Stomach (tissue), 19 donors: ENCODE results near the gene RASGRP1. TPM values are rescaled to one million over a fixed set of nuclear protein-coding genes. Genes with fewer than 3 reads are reported as not detected.
A peak's percentile ranks its signal among the peaks of the same experiment; 100 is the strongest.

ENCODE experiments used
- DNase-seq, 2 donors: peaks; one replicate each; pipeline versions ENCODE4 v3.0.0 to v3.0.0-alpha.2; 2013 to 2019
- H3K27ac ChIP-seq, 5 donors: fragments of 200-600 bp in 4 of 5; sonication (generic) in 4 of 5; one replicate each; pipeline ENCODE4 v1.5.1; 2013 to 2019; ENCODE audit warnings: mild to moderate bottlenecking in 1 of 5, moderate library complexity in 1 of 5
- H3K27me3 ChIP-seq, 3 donors: fragments of 200-600 bp; sonication (generic); one replicate each; pipeline ENCODE4 v1.5.1; 2017 to 2019; ENCODE audit warnings: mixed run types in 1 of 3
- H3K36me3 ChIP-seq, 4 donors: fragments of 200-600 bp; sonication (generic); 1 replicate in 3 of 4; 2 replicates in 1 of 4; pipeline ENCODE4 v1.5.1; 2016 to 2019
- H3K4me1 ChIP-seq, 4 donors: fragments of 200-600 bp; sonication (generic); one replicate each; pipeline ENCODE4 v1.5.1; 2016 to 2019
- H3K4me3 ChIP-seq, 4 donors: fragments of 200-600 bp; sonication (generic) in 3 of 4; one replicate each; pipeline ENCODE4 v1.5.1; 2016 to 2019; ENCODE audit warnings: mild to moderate bottlenecking in 1 of 4
- H3K9me3 ChIP-seq, 4 donors: fragments of 200-600 bp; sonication (generic); one replicate each; pipeline ENCODE4 v1.5.1; 2016 to 2019
- CTCF ChIP-seq, 7 experiments: fragments of 450-650 bp in 4 of 7; fragments of 200-600 bp in 3 of 7; sonication (generic) in 3 of 7; IDR thresholded peaks; one replicate each; pipeline ENCODE4 v1.5.1; 2016 to 2019; ENCODE audit warnings: antibody characterized with exemption in 7 of 7, control low read depth in 2 of 7, mild to moderate bottlenecking in 1 of 7
- EP300 ChIP-seq: sonication (generic); formaldehyde crosslinking; IDR thresholded peaks from one replicate; pipeline ENCODE4 v1.6.1; 2017; ENCODE audit warnings: antibody characterized with exemption
- POLR2A ChIP-seq, 4 donors: fragments of 450-650 bp; IDR thresholded peaks; one replicate each; pipeline ENCODE4 v1.6.1; 2016; ENCODE audit warnings: antibody characterized with exemption in 4 of 4, control low read depth in 2 of 4, mild to moderate bottlenecking in 1 of 4, moderate library complexity in 1 of 4
- POLR2AphosphoS5 ChIP-seq, 3 donors: sonication (generic); formaldehyde crosslinking; IDR thresholded peaks; one replicate each; pipeline ENCODE4 v1.6.1; 2016; ENCODE audit warnings: antibody characterized with exemption in 3 of 3
- WGBS, 5 donors: extraction: QIAGEN DNeasy Blood & Tissue Kit in 3 of 5; methylation state at CpG; one replicate each; pipeline versions ENCODE4 v1.1.5 to v1.1.7; 2013 to 2018; 5-methylcytosine and 5-hydroxymethylcytosine counted together
- intact Hi-C: fragments of 100-400 bp; cut with DNase I; formaldehyde crosslinking; loops from one replicate; pipeline ENCODE4 v1.15.1; 2023; ENCODE audit warnings: low total_unique reads
- long read RNA-seq, 10 donors: transcript quantifications; one replicate each; lab custom pipeline, GENCODE V29; 2026
- polyA plus RNA-seq, 3 donors: library from polyadenylated mRNA; stranded (reverse); fragments of 200-250 nt; gene quantifications; one replicate each; pipeline ENCODE4 v1.2.3, GENCODE V29; 2013
- total RNA-seq, 5 donors: library from RNA; depleted of rRNA; stranded (reverse); fragments of >200 nt; gene quantifications; one replicate each; pipeline versions ENCODE4 v1.1.0 to v1.2.3, GENCODE V29; 2014 to 2016
- donor health status: healthy with polysubstance abuse.
- donor health status: Bipolar disorder and iron deficiency.
- donor health status: healthy.

RASGRP1 gene
- total RNA-seq: 10 to 100 TPM in 1 of 5 donors, 1 to 10 TPM in 3, under 1 TPM in 1; 0.29 to 12.3 (median 4.3) TPM
- polyA plus RNA-seq: 1 to 10 TPM in 1 of 3 donors, under 1 TPM in 2; 0.46 to 1.7 (median 0.62) TPM
- long read RNA-seq, donor 1: 0 reads
- long read RNA-seq, donor 2: 0 reads
- long read RNA-seq, donor 3: 0 reads
- long read RNA-seq, donor 4, full-length matches to known transcripts: 1 of 1 reads
- long read RNA-seq, donor 4, partial matches to known transcripts: 0 of 1 reads
- long read RNA-seq, donor 4, other reads (novel, unspliced or antisense): 0 of 1 reads
- long read RNA-seq, donor 5: 0 reads
- long read RNA-seq, donor 6: 0 reads
- long read RNA-seq, donor 7: 0 reads
- long read RNA-seq, donor 8: 0 reads
- long read RNA-seq, donor 9: 0 reads
- long read RNA-seq, donor 10: 0 reads

- Histone ChIP-seq H3K27me3 (peaks cover 0 to 31% (median 7%) of the 10 kb centered on the region in 3 donors), H3K9me3 (no peaks in the 10 kb centered on the region), H3K4me1 (peaks cover 14 to 18% (median 17%) of the 10 kb centered on the region in 4 donors), H3K36me3 (no peaks in the 10 kb centered on the region), H3K4me3 (peak within 1 kb of the TSS; percentile 65 to 90 (median 68)), H3K27ac (peak within 1 kb of the TSS; percentile 48 to 85 (median 79))
- TF ChIP-seq CTCF (IDR thresholded peaks at IDR 0.05) (no peak), POLR2AphosphoS5 (IDR thresholded peaks at IDR 0.05) (peak in 1 of 3 donors; percentile 46), POLR2A (IDR thresholded peaks at IDR 0.05) (no peak), EP300 (no peak)
- DNase-seq: peak; percentile 73 to 94
- intact Hi-C loops: no loop called here
- 0 to 4% (median 2%) methylated on average over 22 to 85 of the region's 85 CpGs for WGBS, 5 donors
These were observed at the start of gene RASGRP1 for GRCh38 chr15:38564557-38565286. RASGRP1 (minus strand) TSS chr15:38564814; CDS start chr15:38564628, 186 bp downstream.

DNA sequence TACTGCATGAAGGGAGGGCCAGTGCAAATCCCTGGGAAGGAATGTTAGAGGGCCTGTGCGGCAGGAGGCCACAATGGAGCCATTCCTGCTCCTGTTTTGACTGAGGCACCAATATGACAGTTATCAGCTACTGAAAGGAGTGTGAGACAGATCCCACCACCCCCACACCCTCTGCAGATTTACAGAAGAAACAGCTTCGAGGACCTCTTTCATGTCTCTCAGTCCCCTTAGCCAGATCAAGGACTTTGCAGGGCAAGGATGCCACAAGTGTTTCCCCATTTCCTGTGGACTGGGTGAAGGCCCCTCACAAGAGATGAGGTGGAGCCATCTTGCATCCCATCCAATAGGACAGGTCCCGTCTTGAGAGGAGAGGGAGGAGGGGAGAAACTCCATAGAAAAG, 48.5 kb upstream of the RASGRP1 start:
- DNase-seq: no peak
- Histone ChIP-seq H3K27me3 (no peaks in the 10 kb centered on the region), H3K4me1 (no peaks in the 10 kb centered on the region), H3K9me3 (no peaks in the 10 kb centered on the region), H3K36me3 (no peaks in the 10 kb centered on the region), H3K4me3 (no peak overlapping the region), H3K27ac (no peak overlapping the region)
- TF ChIP-seq POLR2AphosphoS5 (IDR thresholded peaks at IDR 0.05) (no peak), CTCF (IDR thresholded peaks at IDR 0.05) (no peak), EP300 (no peak), POLR2A (IDR thresholded peaks at IDR 0.05) (no peak)
- intact Hi-C loops: no loop called here
- 72 to 88% (median 83%) methylated on average over 3 of the region's 3 CpGs for WGBS, 5 donors

GRCh38 chr15:38612159-38612863, 47.7 kb upstream of the RASGRP1 start:
- DNase-seq: no peak
- H3K4me1 ChIP-seq: no peaks in the 10 kb centered on the region
- H3K36me3 ChIP-seq: no peaks in the 10 kb centered on the region
- no peaks in the 10 kb centered on the region for H3K9me3 ChIP-seq
- intact Hi-C loops: no loop called here
- H3K4me3 ChIP-seq: no peak overlapping the region
- 81 to 94% (median 89%) methylated on average over 6 of the region's 6 CpGs for WGBS, 5 donors
- TF ChIP-seq POLR2AphosphoS5 (IDR thresholded peaks at IDR 0.05) (no peak), CTCF (IDR thresholded peaks at IDR 0.05) (no peak), POLR2A (IDR thresholded peaks at IDR 0.05) (no peak), EP300 (no peak)
- H3K27ac ChIP-seq: no peak overlapping the region
- H3K27me3 ChIP-seq: no peaks in the 10 kb centered on the region

DNA sequence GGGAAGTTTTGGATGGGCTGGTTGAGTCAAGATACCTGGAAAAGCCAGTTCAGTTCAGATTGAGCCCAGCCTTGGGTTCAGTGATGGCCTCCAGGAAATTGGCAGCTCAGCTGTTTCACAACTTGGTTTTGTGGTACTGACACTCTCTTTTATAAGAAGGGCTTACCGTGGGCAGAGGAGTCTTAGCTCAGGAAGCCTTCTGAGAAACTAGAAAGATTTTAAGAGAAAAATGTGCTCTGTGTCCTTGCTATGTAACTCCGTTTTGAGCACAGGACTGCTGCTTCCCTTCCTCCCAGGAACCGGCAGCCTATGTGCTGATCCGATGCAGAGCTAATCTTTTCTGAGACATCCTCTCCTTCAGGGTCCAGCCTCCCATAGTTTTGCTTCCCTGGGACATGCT, 46.6 kb upstream of the RASGRP1 start:
- H3K27ac ChIP-seq: no peak overlapping the region
- intact Hi-C loops: no loop called here
- H3K9me3 ChIP-seq: no peaks in the 10 kb centered on the region
- H3K27me3 ChIP-seq: peaks cover 0 to 3% (median 0%) of the 10 kb centered on the region in 3 donors
- no peaks in the 10 kb centered on the region for H3K4me1 ChIP-seq
- TF ChIP-seq EP300 (no peak), CTCF (IDR thresholded peaks at IDR 0.05) (no peak), POLR2A (IDR thresholded peaks at IDR 0.05) (no peak), POLR2AphosphoS5 (IDR thresholded peaks at IDR 0.05) (no peak)
- H3K36me3 ChIP-seq: no peaks in the 10 kb centered on the region
- 69 to 85% (median 81%) methylated on average over 4 of the region's 4 CpGs for WGBS, 5 donors
- no peak for DNase-seq
- H3K4me3 ChIP-seq: no peak overlapping the region
